SK-N-SH (cell line): ENCODE results near the gene TUBGCP5. TPM values are rescaled to one million over a fixed set of nuclear protein-coding genes. Genes with fewer than 3 reads are reported as not detected.

Source experiments
- CTCF ChIA-PET: fragments of 300-600, 350-600 bp; formaldehyde crosslinking; extraction: SDS; loops from one replicate; lab custom pipeline; 2021; lab: Yijun Ruan, JAX
- POLR2A ChIA-PET: fragments of 350-600 bp; sonication (Branson Sonifier 250); formaldehyde crosslinking; extraction: SDS; loops from one replicate; lab custom pipeline; 2020; ENCODE audit warnings: antibody characterized with exemption, inconsistent platforms; lab: Yijun Ruan, JAX
- DNase-seq: peaks from one replicate; pipeline ENCODE4 v3.0.0; 2012
- H2AFZ ChIP-seq: fragments of 200-600 bp; sonication (generic); 2 replicates; pipeline ENCODE4 v1.8.1; 2016; ENCODE audit warnings: antibody characterized with exemption, mild to moderate bottlenecking, low read depth
- H3F3A ChIP-seq: fragments of 200-600 bp; sonication (generic); replicated peaks from 2 replicates; pipeline ENCODE3; 2016; ENCODE audit warnings: antibody characterized with exemption, mild to moderate bottlenecking; ENCODE audit not compliant: insufficient read depth
- H3K27ac ChIP-seq, 2 experiments: fragments of 200-500 bp in 1 of 2; fragments of 200-600 bp in 1 of 2; sonication (Bioruptor generic) in 1 of 2; sonication (generic), shearing (Covaris generic) in 1 of 2; 2 replicates each; pipeline versions ENCODE4 v1.5.1 to v1.6.1; 2014 to 2016; ENCODE audit warnings: low read depth in 2 of 2, inconsistent platforms in 1 of 2, low read length in 1 of 2, mild to moderate bottlenecking in 1 of 2, mixed read lengths in 1 of 2
- H3K27me3 ChIP-seq: fragments of 200-600 bp; sonication (generic), shearing (Covaris generic); 2 replicates; pipeline ENCODE4 v1.6.1; 2016; ENCODE audit warnings: mixed run types; ENCODE audit not compliant: insufficient read depth
- H3K36me3 ChIP-seq, 2 experiments: fragments of 200-500 bp in 1 of 2; fragments of 200-600 bp in 1 of 2; sonication (Bioruptor generic) in 1 of 2; sonication (generic) in 1 of 2; replicated peaks in 1 of 2; 2 replicates each; pipeline versions ENCODE3 to v1.5.1; 2014 to 2016; ENCODE audit warnings: low read length in 1 of 2, mild to moderate bottlenecking in 1 of 2; ENCODE audit not compliant: insufficient read depth in 2 of 2, control insufficient read depth in 1 of 2
- H3K4me1 ChIP-seq, 2 experiments: fragments of 200-500 bp in 1 of 2; fragments of 200-600 bp in 1 of 2; sonication (Bioruptor generic) in 1 of 2; sonication (generic), shearing (Covaris generic) in 1 of 2; 2 replicates each; pipeline versions ENCODE4 v1.5.1 to v1.6.1; 2014 to 2016; ENCODE audit warnings: low read depth in 1 of 2, low read length in 1 of 2, mixed run types in 1 of 2; ENCODE audit not compliant: insufficient read depth in 2 of 2, control insufficient read depth in 1 of 2
- H3K4me2 ChIP-seq: fragments of 200-600 bp; sonication (generic), shearing (Covaris generic); 2 replicates; pipeline ENCODE4 v1.6.1; 2017; ENCODE audit warnings: mixed run types
- H3K4me3 ChIP-seq, 2 experiments: fragments of 200-500 bp in 1 of 2; fragments of 200-600 bp in 1 of 2; sonication (Bioruptor generic) in 1 of 2; sonication (generic), shearing (Covaris generic) in 1 of 2; 2 replicates each; pipeline versions ENCODE4 v1.5.1 to v1.8.1; 2014 to 2016; ENCODE audit warnings: low read depth in 2 of 2, inconsistent platforms in 1 of 2, low read length in 1 of 2, mild to moderate bottlenecking in 1 of 2, mixed read lengths in 1 of 2, moderate library complexity in 1 of 2
- H3K79me2 ChIP-seq: fragments of 200-600 bp; sonication (generic); 2 replicates; pipeline ENCODE4 v1.8.1; 2017; ENCODE audit warnings: mild to moderate bottlenecking; ENCODE audit not compliant: insufficient read depth
- H3K9ac ChIP-seq: fragments of 200-600 bp; sonication (generic); 2 replicates; pipeline ENCODE4 v1.6.1; 2017; ENCODE audit warnings: mixed run types
- H3K9me2 ChIP-seq: fragments of 200-600 bp; sonication (generic); 2 replicates; pipeline ENCODE4 v1.6.1; 2017; ENCODE audit warnings: mixed run types
- H3K9me3 ChIP-seq: fragments of 200-600 bp; sonication (generic); 2 replicates; pipeline ENCODE4 v1.6.1; 2017; ENCODE audit warnings: mixed run types, mild to moderate bottlenecking, moderate library complexity
- H4K20me1 ChIP-seq: fragments of 200-600 bp; sonication (generic); 2 replicates; pipeline ENCODE4 v1.6.1; 2017; ENCODE audit warnings: mild to moderate bottlenecking, mixed run types; ENCODE audit not compliant: insufficient read depth
- CHD2 ChIP-seq: fragments of 150-350 bp; IDR thresholded peaks from 2 replicates; pipeline ENCODE4 v1.6.1; 2018; ENCODE audit warnings: low read length; ENCODE audit not compliant: partially characterized antibody
- JUND ChIP-seq: IDR thresholded peaks from 2 replicates; pipeline ENCODE4 v1.4.0; 2012
- MXI1 ChIP-seq: IDR thresholded peaks from 2 replicates; pipeline ENCODE4 v1.6.1; 2012; ENCODE audit warnings: mild to moderate bottlenecking, low read depth, low read length, improper control_type of control experiment
- NFIC ChIP-seq: IDR thresholded peaks from 2 replicates; pipeline ENCODE4 v1.4.0; 2012; ENCODE audit warnings: borderline replicate concordance
- NRF1 ChIP-seq: IDR thresholded peaks from 2 replicates; pipeline ENCODE4 v1.6.1; 2012; ENCODE audit warnings: low read depth, mild to moderate bottlenecking, low read length
- POLR2AphosphoS5 ChIP-seq: IDR thresholded peaks from 2 replicates; pipeline ENCODE4 v1.6.1; 2012; ENCODE audit warnings: low read depth, low read length
- RXRA ChIP-seq: IDR thresholded peaks from 2 replicates; pipeline ENCODE4 v1.4.0; 2012; ENCODE audit warnings: low read depth, mild to moderate bottlenecking, borderline replicate concordance
- SIN3A ChIP-seq: IDR thresholded peaks from 2 replicates; pipeline ENCODE4 v1.6.1; 2012; ENCODE audit warnings: low read depth, mild to moderate bottlenecking, low read length, moderate library complexity, borderline replicate concordance
- SMC3 ChIP-seq: IDR thresholded peaks from 2 replicates; pipeline ENCODE4 v1.6.1; 2012; ENCODE audit warnings: low read depth, low read length, improper control_type of control experiment
- YY1 ChIP-seq: IDR thresholded peaks from 2 replicates; pipeline ENCODE4 v1.4.0; 2012; ENCODE audit warnings: low read depth, mild to moderate bottlenecking
- WGBS: methylation state at CpG from one replicate; pipeline ENCODE4 v1.1.6; 2017; ENCODE audit warnings: low lambda C conversion rate; 5-methylcytosine and 5-hydroxymethylcytosine counted together
- polyA plus RNA-seq, 3 experiments: library from polyadenylated mRNA; depleted of rRNA; stranded (reverse); fragments of >200 nt; gene quantifications; 2 replicates each; pipeline ENCODE4 v1.2.3, GENCODE V29; 2012
- TF ChIP-seq, protein P1 (sequence below): IDR thresholded peaks from 2 replicates; pipeline ENCODE4; 2012
- TF ChIP-seq, protein P2 (sequence below): IDR thresholded peaks from 2 replicates; pipeline ENCODE4 v1.4.0; 2012; ENCODE audit warnings: low read depth, borderline replicate concordance
- TF ChIP-seq, protein P3 (sequence below): fragments of 150-350 bp; IDR thresholded peaks from 2 replicates; pipeline ENCODE4 v1.6.1; 2017; ENCODE audit warnings: antibody characterized with exemption, low read length, low read depth, borderline replicate concordance
- TF ChIP-seq, protein P4 (sequence below): IDR thresholded peaks from 2 replicates; pipeline ENCODE4 v1.6.1; 2012; ENCODE audit warnings: mild to moderate bottlenecking, low read depth, low read length, moderate library complexity

TUBGCP5 gene
- polyA plus RNA-seq, 1 of the 3 experiments (the other 2 are of a cell fraction), result 8.7 TPM

DNA sequence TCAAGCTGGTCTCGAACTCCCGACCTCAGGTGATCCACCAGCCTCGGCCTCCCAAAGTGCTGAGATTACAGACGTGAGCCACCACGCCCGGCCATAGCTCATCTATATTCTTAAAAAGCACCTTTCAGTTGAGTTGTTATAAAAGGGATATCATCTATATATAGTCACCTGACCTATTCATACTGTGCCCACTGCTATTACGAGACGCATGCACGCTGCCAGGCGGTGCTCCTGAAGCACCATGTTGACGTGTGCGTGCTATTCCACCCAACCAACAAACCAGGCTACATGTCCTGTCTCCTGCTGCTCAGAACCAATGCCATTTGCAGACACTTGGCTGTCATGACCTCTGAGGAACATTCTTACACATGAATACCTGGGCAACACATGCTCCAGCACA lies 76.8 kb downstream of the TUBGCP5 start:
- Histone ChIP-seq H3K4me1 (peaks cover 20 to 26% of the 10 kb centered on the region in 2 experiments), H3K79me2 (peaks cover 98% of the 10 kb centered on the region), H2AFZ (no peak overlapping the region), H3K9me3 (no peaks in the 10 kb centered on the region), H3K4me2 (no peak overlapping the region), H3K27ac (no peak overlapping the region; a peak in 1 of 4 replicates), H3F3A (peaks cover 22% of the 10 kb centered on the region), H3K9ac (no peak overlapping the region), H4K20me1 (peaks cover 95% of the 10 kb centered on the region), H3K27me3 (no peaks in the 10 kb centered on the region), H3K4me3 (no peak overlapping the region), H3K36me3 (no peaks in the 10 kb centered on the region), H3K9me2 (no peaks in the 10 kb centered on the region)
- ChIA-PET CTCF (interaction anchor here (0.8 kb wide), 1 partner anchor 15 kb away, joined by 3 read pairs; no protein-coding TSS in a partner anchor), POLR2A (no interaction called here)
- TF ChIP-seq, protein P1, sequence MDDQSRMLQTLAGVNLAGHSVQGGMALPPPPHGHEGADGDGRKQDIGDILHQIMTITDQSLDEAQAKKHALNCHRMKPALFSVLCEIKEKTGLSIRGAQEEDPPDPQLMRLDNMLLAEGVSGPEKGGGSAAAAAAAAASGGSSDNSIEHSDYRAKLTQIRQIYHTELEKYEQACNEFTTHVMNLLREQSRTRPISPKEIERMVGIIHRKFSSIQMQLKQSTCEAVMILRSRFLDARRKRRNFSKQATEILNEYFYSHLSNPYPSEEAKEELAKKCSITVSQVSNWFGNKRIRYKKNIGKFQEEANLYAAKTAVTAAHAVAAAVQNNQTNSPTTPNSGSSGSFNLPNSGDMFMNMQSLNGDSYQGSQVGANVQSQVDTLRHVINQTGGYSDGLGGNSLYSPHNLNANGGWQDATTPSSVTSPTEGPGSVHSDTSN, result no peak
- no peak for TF ChIP-seq NRF1
- TF ChIP-seq, protein P2, sequence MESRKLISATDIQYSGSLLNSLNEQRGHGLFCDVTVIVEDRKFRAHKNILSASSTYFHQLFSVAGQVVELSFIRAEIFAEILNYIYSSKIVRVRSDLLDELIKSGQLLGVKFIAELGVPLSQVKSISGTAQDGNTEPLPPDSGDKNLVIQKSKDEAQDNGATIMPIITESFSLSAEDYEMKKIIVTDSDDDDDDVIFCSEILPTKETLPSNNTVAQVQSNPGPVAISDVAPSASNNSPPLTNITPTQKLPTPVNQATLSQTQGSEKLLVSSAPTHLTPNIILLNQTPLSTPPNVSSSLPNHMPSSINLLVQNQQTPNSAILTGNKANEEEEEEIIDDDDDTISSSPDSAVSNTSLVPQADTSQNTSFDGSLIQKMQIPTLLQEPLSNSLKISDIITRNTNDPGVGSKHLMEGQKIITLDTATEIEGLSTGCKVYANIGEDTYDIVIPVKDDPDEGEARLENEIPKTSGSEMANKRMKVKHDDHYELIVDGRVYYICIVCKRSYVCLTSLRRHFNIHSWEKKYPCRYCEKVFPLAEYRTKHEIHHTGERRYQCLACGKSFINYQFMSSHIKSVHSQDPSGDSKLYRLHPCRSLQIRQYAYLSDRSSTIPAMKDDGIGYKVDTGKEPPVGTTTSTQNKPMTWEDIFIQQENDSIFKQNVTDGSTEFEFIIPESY, result no peak
- TF ChIP-seq, protein P3, sequence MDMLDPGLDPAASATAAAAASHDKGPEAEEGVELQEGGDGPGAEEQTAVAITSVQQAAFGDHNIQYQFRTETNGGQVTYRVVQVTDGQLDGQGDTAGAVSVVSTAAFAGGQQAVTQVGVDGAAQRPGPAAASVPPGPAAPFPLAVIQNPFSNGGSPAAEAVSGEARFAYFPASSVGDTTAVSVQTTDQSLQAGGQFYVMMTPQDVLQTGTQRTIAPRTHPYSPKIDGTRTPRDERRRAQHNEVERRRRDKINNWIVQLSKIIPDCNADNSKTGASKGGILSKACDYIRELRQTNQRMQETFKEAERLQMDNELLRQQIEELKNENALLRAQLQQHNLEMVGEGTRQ, result no peak
- TF ChIP-seq CHD2, result no peak
- TF ChIP-seq, protein P4, sequence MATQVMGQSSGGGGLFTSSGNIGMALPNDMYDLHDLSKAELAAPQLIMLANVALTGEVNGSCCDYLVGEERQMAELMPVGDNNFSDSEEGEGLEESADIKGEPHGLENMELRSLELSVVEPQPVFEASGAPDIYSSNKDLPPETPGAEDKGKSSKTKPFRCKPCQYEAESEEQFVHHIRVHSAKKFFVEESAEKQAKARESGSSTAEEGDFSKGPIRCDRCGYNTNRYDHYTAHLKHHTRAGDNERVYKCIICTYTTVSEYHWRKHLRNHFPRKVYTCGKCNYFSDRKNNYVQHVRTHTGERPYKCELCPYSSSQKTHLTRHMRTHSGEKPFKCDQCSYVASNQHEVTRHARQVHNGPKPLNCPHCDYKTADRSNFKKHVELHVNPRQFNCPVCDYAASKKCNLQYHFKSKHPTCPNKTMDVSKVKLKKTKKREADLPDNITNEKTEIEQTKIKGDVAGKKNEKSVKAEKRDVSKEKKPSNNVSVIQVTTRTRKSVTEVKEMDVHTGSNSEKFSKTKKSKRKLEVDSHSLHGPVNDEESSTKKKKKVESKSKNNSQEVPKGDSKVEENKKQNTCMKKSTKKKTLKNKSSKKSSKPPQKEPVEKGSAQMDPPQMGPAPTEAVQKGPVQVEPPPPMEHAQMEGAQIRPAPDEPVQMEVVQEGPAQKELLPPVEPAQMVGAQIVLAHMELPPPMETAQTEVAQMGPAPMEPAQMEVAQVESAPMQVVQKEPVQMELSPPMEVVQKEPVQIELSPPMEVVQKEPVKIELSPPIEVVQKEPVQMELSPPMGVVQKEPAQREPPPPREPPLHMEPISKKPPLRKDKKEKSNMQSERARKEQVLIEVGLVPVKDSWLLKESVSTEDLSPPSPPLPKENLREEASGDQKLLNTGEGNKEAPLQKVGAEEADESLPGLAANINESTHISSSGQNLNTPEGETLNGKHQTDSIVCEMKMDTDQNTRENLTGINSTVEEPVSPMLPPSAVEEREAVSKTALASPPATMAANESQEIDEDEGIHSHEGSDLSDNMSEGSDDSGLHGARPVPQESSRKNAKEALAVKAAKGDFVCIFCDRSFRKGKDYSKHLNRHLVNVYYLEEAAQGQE, result no peak
- TF ChIP-seq SMC3, result no peak
- DNase-seq, result no peak
- WGBS, result 94% methylated on average over 12 of the region's 12 CpGs

DNA sequence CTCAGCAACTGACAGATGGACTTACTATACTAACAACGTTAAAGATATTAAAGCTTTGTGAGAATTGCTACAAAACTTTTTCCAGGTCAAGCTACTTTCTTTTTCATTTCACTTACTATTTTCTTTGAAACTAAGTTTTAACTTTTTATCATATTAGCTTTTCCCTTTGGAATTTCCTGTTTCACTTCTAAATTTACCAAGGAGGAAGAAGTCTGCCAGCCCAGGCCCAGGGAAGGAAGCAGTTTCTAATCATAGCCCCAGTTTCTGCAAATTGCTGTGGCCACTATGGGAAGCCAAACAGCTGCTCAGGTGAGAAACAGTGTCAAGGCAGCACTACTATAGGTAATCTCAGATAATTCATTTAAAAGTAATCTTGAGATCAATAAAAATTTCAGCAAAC lies 77.6 kb downstream of the TUBGCP5 start:
- Histone ChIP-seq H3K36me3 (no peaks in the 10 kb centered on the region), H3K4me1 (peaks cover 20 to 28% of the 10 kb centered on the region in 2 experiments), H3K27ac (peak overlapping the region; percentile 51 to 75; a peak in 3 of 4 replicates), H3K4me3 (peak overlapping the region in 1 of 2 experiments; percentile 35; a peak in 2 of 4 replicates), H4K20me1 (peaks cover 93% of the 10 kb centered on the region), H3F3A (peaks cover 20% of the 10 kb centered on the region), H3K9me2 (no peaks in the 10 kb centered on the region), H3K9me3 (no peaks in the 10 kb centered on the region), H3K4me2 (peak overlapping the region; percentile 69), H3K9ac (peak overlapping the region; percentile 13; the same call in 1 of the 2 replicates), H3K27me3 (no peaks in the 10 kb centered on the region), H3K79me2 (peaks cover 98% of the 10 kb centered on the region), H2AFZ (no peak overlapping the region)
- WGBS, result 31% methylated on average over 1 of the region's 1 CpG
- CTCF ChIA-PET, result no interaction called here
- POLR2A ChIA-PET, result no interaction called here
- no peak for DNase-seq
- TF ChIP-seq POLR2AphosphoS5, result no peak
- TF ChIP-seq RXRA, result 0 out of 2 replicates have a peak, but pooled peaks have one; percentile 16
- TF ChIP-seq MXI1, result no peak
- no peak for TF ChIP-seq NFIC
- TF ChIP-seq, protein P3, result no peak
- no peak for TF ChIP-seq YY1
- TF ChIP-seq NRF1, result no peak
- TF ChIP-seq SMC3, result no peak
- TF ChIP-seq SIN3A, result no peak
- TF ChIP-seq JUND, result no peak
